A673 (cell line): ENCODE data around the gene IL37. TPM values are rescaled to one million over a fixed set of nuclear protein-coding genes. Genes with fewer than 3 reads are reported as not detected.
A peak's percentile ranks its signal among the peaks of the same experiment; 100 is the strongest.

Experiments
- BruUV-seq: library from RNA; stranded (reverse); fragments of 400-500 nt; replicated peaks from 2 replicates; lab custom pipeline; 2021; lab: Mats Ljungman, UMichigan
- CTCF ChIA-PET: fragments of 300-600 bp; sonication (Branson Sonifier 250); formaldehyde crosslinking; loops from one replicate; lab custom pipeline; 2022; ENCODE audit warnings: antibody characterized with exemption; lab: Charles Lee
- POLR2A ChIA-PET: fragments of 300-600 bp; sonication (Branson Sonifier 250); formaldehyde crosslinking; loops from one replicate; lab custom pipeline; 2022; ENCODE audit warnings: antibody characterized with exemption; ENCODE audit not compliant: low non-redundant PET; lab: Charles Lee
- DNase-seq: peaks from one replicate; pipeline ENCODE4 v3.0.0-alpha.2; 2015; ENCODE audit warnings: low spot score
- H3K27ac ChIP-seq: fragments of 200-600 bp; sonication (generic); 2 replicates; pipeline ENCODE4 v1.5.1; 2016; ENCODE audit warnings: mixed run types, low read depth, mild to moderate bottlenecking, mixed read lengths, antibody characterized with exemption, low read length; ENCODE audit not compliant: poor library complexity, severe bottlenecking
- H3K27me3 ChIP-seq: fragments of 200-600 bp; sonication (generic); replicated peaks from 2 replicates; pipeline ENCODE4 v1.6.1; 2017; ENCODE audit warnings: mixed run types, low read depth, mild to moderate bottlenecking, mixed read lengths, antibody characterized with exemption, low read length; ENCODE audit not compliant: insufficient read depth, poor library complexity
- H3K36me3 ChIP-seq: fragments of 200-600 bp; sonication (generic); 2 replicates; pipeline ENCODE4 v1.6.1; 2016; ENCODE audit warnings: mixed run types, mild to moderate bottlenecking, mixed read lengths, antibody characterized with exemption, low read length; ENCODE audit not compliant: insufficient read depth, poor library complexity, severe bottlenecking
- H3K4me1 ChIP-seq: fragments of 200-600 bp; sonication (generic); 2 replicates; pipeline ENCODE4 v1.6.1; 2017; ENCODE audit warnings: mixed run types, mild to moderate bottlenecking, mixed read lengths, antibody characterized with exemption, low read length; ENCODE audit not compliant: insufficient read depth, poor library complexity, severe bottlenecking
- H3K4me3 ChIP-seq: fragments of 200-600 bp; sonication (generic); 2 replicates; pipeline ENCODE4 v1.5.1; 2016; ENCODE audit warnings: low read depth, mixed run types, mild to moderate bottlenecking, mixed read lengths, low read length; ENCODE audit not compliant: poor library complexity, severe bottlenecking
- H3K9me3 ChIP-seq: fragments of 200-600 bp; sonication (generic); 2 replicates; pipeline ENCODE4 v1.6.1; 2016; ENCODE audit warnings: mixed run types, low read depth, mild to moderate bottlenecking, mixed read lengths, antibody characterized with exemption, low read length; ENCODE audit not compliant: poor library complexity, severe bottlenecking
- CTCF ChIP-seq: fragments of 300-800, 200-600 bp; sonication (generic); conservative IDR thresholded peaks from 2 replicates; pipeline ENCODE4 v1.5.1; 2017; ENCODE audit warnings: low read depth, mild to moderate bottlenecking, antibody characterized with exemption, low read length, moderate library complexity, mixed read lengths
- EZH2 ChIP-seq: fragments of 200-600 bp; sonication (generic); IDR thresholded peaks from 2 replicates; pipeline ENCODE4 v1.6.1; 2017; ENCODE audit warnings: borderline replicate concordance, low read depth, mild to moderate bottlenecking, mixed read lengths, antibody characterized with exemption, low read length; ENCODE audit not compliant: poor library complexity, severe bottlenecking
- intact Hi-C: fragments of 100-400 bp; cut with micrococcal nuclease; formaldehyde crosslinking; loops from one replicate; pipeline ENCODE4 v1.10.0; 2022; ENCODE audit not compliant: unreplicated experiment
- total RNA-seq: library from RNA; stranded (reverse); gene quantifications from 2 replicates; pipeline ENCODE4 v1.2.3, GENCODE V29; 2021

IL37 gene
- total RNA-seq, 1 experiment from 2014 or later = not detected

- Histone ChIP-seq H3K27ac (no peak overlapping the region), H3K36me3 (no peaks in the 10 kb centered on the region), H3K4me1 (peaks cover 14% of the 10 kb centered on the region), H3K4me3 (no peak overlapping the region), H3K27me3 (no peaks in the 10 kb centered on the region), H3K9me3 (peaks cover 5% of the 10 kb centered on the region)
- no TSS peak for BruUV-seq
- no peak for DNase-seq
- intact Hi-C loops = no loop called here
- ChIA-PET CTCF (no interaction called here), POLR2A (no interaction called here)
- no peak for TF ChIP-seq CTCF
- TF ChIP-seq EZH2 = no peak
Observed at GRCh38 chr2:112867701-112868631, 43.0 kb upstream of the IL37 start.

GRCh38 chr2:112869258-112869842 lies 41.6 kb upstream of the IL37 start:
- ChIA-PET POLR2A (no interaction called here), CTCF (no interaction called here)
- no TSS peak for BruUV-seq
- TF ChIP-seq CTCF (no peak), EZH2 (no peak)
- H3K9me3 ChIP-seq = peaks cover 5% of the 10 kb centered on the region
- H3K27ac ChIP-seq = no peak overlapping the region
- peak; percentile 91 for DNase-seq
- no peaks in the 10 kb centered on the region for H3K27me3 ChIP-seq
- intact Hi-C loops = no loop called here
- H3K36me3 ChIP-seq = no peaks in the 10 kb centered on the region
- no peak overlapping the region for H3K4me3 ChIP-seq
- H3K4me1 ChIP-seq = peaks cover 14% of the 10 kb centered on the region

- POLR2A ChIA-PET = no interaction called here
- no peak overlapping the region for H3K27ac ChIP-seq
- no peak for DNase-seq
- no peaks in the 10 kb centered on the region for H3K36me3 ChIP-seq
- intact Hi-C loops = no loop called here
- H3K4me1 ChIP-seq = peaks cover 14% of the 10 kb centered on the region
- TF ChIP-seq CTCF (no peak), EZH2 (no peak)
- no peak overlapping the region for H3K4me3 ChIP-seq
- peaks cover 4% of the 10 kb centered on the region for H3K9me3 ChIP-seq
- CTCF ChIA-PET = no interaction called here
- no peaks in the 10 kb centered on the region for H3K27me3 ChIP-seq
- no TSS peak for BruUV-seq
Observed at GRCh38 chr2:112870841-112871835, 39.8 kb upstream of the IL37 start.
